ENCODE measurements around the gene LIN9.
A peak's percentile ranks its signal among the peaks of the same experiment; 100 is the strongest.
"Not testable (repeated sequence)": the region's sequence is repeated elsewhere in the genome, so short reads cannot be mapped to it uniquely, and the experiment has no call there.

LIN9 gene

DNA sequence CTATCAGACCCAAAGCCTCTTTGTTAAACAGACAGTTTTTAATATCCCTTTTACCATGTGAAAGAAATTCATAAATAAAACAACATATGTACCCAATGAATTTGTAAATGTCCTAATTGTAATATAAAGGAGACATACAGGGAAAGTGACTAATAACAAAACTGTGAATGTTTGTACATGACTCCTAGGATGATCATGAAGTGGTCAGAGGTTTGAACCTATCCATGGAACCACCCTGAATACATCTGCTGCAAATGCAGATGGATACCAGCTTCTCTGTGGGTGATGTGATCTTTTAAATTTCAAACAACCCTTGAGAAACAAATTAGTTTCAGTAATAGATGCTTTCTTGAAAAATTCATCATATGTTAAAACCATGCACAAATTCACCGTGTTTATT, 105.7 kb downstream of the LIN9 start:
- Histone ChIP-seq H3K9me3 (ENCODE audit: insufficient read depth, low read length) (no peaks in the 10 kb centered on the region), H3K9ac (ENCODE audit: insufficient read length, low read depth) (no peak overlapping the region), H3K4me3 (ENCODE audit: insufficient read length, low read depth) (no peak overlapping the region), H3K27me3 (ENCODE audit: insufficient read depth, insufficient read length) (no peaks in the 10 kb centered on the region), H3K36me3 (ENCODE audit: insufficient read depth, insufficient read length, low read length) (no peaks in the 10 kb centered on the region), H3K4me1 (ENCODE audit: insufficient read depth, insufficient read length) (no peaks in the 10 kb centered on the region)
- DNase-seq (ENCODE audit: low read depth, low spot score) = no peak
- TF ChIP-seq ZNF274 (IDR thresholded peaks at IDR 0.05; ENCODE audit: low read depth, low read length) (no peak), SUZ12 (IDR thresholded peaks at IDR 0.05; ENCODE audit: extremely low read depth, insufficient read depth, insufficient read length) (no peak), YY1 (IDR thresholded peaks at IDR 0.05; ENCODE audit: insufficient read depth, insufficient read length) (no peak)

DNA sequence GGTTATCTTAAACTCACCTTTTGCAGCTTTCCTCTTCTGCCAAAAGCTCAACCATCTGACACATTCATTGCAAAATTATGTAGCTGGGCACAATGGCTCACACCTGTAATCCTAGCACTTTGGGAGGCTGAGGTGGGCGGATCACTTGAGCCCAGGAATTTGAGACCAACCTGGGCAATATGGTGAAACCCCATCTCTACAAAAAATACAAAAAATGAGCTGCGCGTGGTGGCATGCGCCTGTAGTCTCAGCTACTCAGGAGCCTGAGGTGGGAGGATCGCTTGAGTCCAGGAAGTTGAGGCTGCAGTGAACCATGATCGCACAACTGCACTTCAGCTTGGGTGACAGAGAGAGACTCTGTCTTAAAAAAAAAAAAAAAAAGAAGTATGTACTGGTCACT, 106.3 kb downstream of the LIN9 start:
- H3K4me1 ChIP-seq (ENCODE audit: insufficient read depth, insufficient read length); H3K9me3 ChIP-seq (ENCODE audit: insufficient read depth, low read length); H3K36me3 ChIP-seq (ENCODE audit: insufficient read depth, insufficient read length, low read length); DNase-seq (ENCODE audit: low read depth, low spot score); H3K27me3 ChIP-seq (ENCODE audit: insufficient read depth, insufficient read length); H3K4me3 ChIP-seq (ENCODE audit: insufficient read length, low read depth); H3K9ac ChIP-seq (ENCODE audit: insufficient read length, low read depth): not testable (repeated sequence)

- no peak for DNase-seq (ENCODE audit: low read depth, low spot score)
- TF ChIP-seq ZNF274 (IDR thresholded peaks at IDR 0.05; ENCODE audit: low read depth, low read length) = no peak
- no peak overlapping the region for H3K9ac ChIP-seq (ENCODE audit: insufficient read length, low read depth)
- no peaks in the 10 kb centered on the region for H3K36me3 ChIP-seq (ENCODE audit: insufficient read depth, insufficient read length, low read length)
- H3K4me1 ChIP-seq (ENCODE audit: insufficient read depth, insufficient read length) = no peaks in the 10 kb centered on the region
- no peaks in the 10 kb centered on the region for H3K9me3 ChIP-seq (ENCODE audit: insufficient read depth, low read length)
- H3K27me3 ChIP-seq (ENCODE audit: insufficient read depth, insufficient read length) = no peaks in the 10 kb centered on the region
- H3K4me3 ChIP-seq (ENCODE audit: insufficient read length, low read depth) = no peak overlapping the region
Observed at GRCh38 chr1:226202246-226202645, 106.7 kb downstream of the LIN9 start.

DNA sequence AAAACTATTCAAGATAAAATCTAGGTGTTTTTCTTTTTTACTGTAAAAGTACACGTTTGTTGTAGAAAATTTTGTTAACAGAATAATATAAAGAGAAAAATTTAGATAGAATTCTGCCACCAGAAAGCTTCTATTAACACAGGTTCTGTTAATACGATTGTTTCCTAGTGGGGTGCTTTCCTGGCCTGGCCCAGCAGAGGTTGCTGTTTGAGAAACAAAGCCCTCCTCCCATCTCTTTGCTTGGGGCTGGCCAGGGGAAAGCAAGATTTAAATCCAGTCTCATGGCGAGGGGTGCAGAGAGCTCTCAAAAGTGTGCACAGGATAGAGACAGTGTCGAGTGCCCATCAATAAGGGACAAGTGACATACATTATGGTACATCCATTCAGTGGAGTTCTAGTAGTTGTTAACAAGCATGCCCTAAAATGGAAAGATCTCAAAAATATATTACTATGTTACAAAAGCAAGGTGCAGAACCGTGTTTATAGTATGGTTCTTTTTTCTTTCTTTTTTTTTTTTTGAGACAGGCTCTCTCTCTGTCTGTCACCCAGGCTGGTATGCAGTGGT, 107.9 kb downstream of the LIN9 start:
- TF ChIP-seq YY1 (IDR thresholded peaks at IDR 0.05; ENCODE audit: insufficient read depth, insufficient read length) (no peak), SUZ12 (IDR thresholded peaks at IDR 0.05; ENCODE audit: extremely low read depth, insufficient read depth, insufficient read length) (no peak), ZNF274 (IDR thresholded peaks at IDR 0.05; ENCODE audit: low read depth, low read length) (no peak)
- no peak for DNase-seq (ENCODE audit: low read depth, low spot score)

GRCh38 chr1:226199971-226200370, 109.0 kb downstream of the LIN9 start:
- H3K36me3 ChIP-seq (ENCODE audit: insufficient read depth, insufficient read length, low read length) = no peaks in the 10 kb centered on the region
- TF ChIP-seq SUZ12 (IDR thresholded peaks at IDR 0.05; ENCODE audit: extremely low read depth, insufficient read depth, insufficient read length) (no peak), YY1 (IDR thresholded peaks at IDR 0.05; ENCODE audit: insufficient read depth, insufficient read length) (no peak), ZNF274 (IDR thresholded peaks at IDR 0.05; ENCODE audit: low read depth, low read length) (no peak)
- no peaks in the 10 kb centered on the region for H3K4me1 ChIP-seq (ENCODE audit: insufficient read depth, insufficient read length)
- H3K4me3 ChIP-seq (ENCODE audit: insufficient read length, low read depth) = no peak overlapping the region
- H3K27me3 ChIP-seq (ENCODE audit: insufficient read depth, insufficient read length) = no peaks in the 10 kb centered on the region
- DNase-seq (ENCODE audit: low read depth, low spot score) = no peak
- no peak overlapping the region for H3K9ac ChIP-seq (ENCODE audit: insufficient read length, low read depth)
- H3K9me3 ChIP-seq (ENCODE audit: insufficient read depth, low read length) = no peaks in the 10 kb centered on the region

More for the DNA sequence above, 107.9 kb downstream of the LIN9 start:
- no peak overlapping the region for H3K4me3 ChIP-seq (ENCODE audit: insufficient read length, low read depth)
- no peaks in the 10 kb centered on the region for H3K36me3 ChIP-seq (ENCODE audit: insufficient read depth, insufficient read length, low read length)
- no peaks in the 10 kb centered on the region for H3K4me1 ChIP-seq (ENCODE audit: insufficient read depth, insufficient read length)
- no peaks in the 10 kb centered on the region for H3K9me3 ChIP-seq (ENCODE audit: insufficient read depth, low read length)
- H3K27me3 ChIP-seq (ENCODE audit: insufficient read depth, insufficient read length) = no peaks in the 10 kb centered on the region
- no peak overlapping the region for H3K9ac ChIP-seq (ENCODE audit: insufficient read length, low read depth)

DNA sequence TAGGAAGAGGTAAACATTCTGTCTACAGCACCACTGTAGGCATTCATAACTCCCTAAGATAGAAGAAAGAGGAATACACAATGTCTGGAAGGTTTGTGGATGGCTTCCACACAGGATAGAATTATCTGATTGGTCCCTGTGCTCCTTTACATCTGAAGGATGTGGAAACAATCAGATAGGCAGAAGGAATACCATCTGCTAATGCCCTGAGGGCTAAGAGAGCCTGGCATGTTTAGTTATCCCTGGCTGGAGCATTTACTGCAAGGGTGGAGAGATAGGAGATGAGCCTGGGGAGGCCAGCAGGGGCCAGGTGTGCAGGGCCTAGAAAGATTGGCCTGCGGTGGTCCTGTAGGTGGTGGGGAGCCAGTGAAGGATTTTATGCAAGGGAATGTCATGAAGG, 113.8 kb downstream of the LIN9 start:
- TF ChIP-seq SUZ12 (IDR thresholded peaks at IDR 0.05; ENCODE audit: extremely low read depth, insufficient read depth, insufficient read length) (no peak), ZNF274 (IDR thresholded peaks at IDR 0.05; ENCODE audit: low read depth, low read length) (no peak), YY1 (IDR thresholded peaks at IDR 0.05; ENCODE audit: insufficient read depth, insufficient read length) (no peak)
- H3K4me3 ChIP-seq (ENCODE audit: insufficient read length, low read depth) = no peak overlapping the region
- no peak overlapping the region for H3K9ac ChIP-seq (ENCODE audit: insufficient read length, low read depth)
- DNase-seq (ENCODE audit: low read depth, low spot score) = no peak
- H3K4me1 ChIP-seq (ENCODE audit: insufficient read depth, insufficient read length) = no peaks in the 10 kb centered on the region
- no peaks in the 10 kb centered on the region for H3K36me3 ChIP-seq (ENCODE audit: insufficient read depth, insufficient read length, low read length)
- no peaks in the 10 kb centered on the region for H3K9me3 ChIP-seq (ENCODE audit: insufficient read depth, low read length)
- H3K27me3 ChIP-seq (ENCODE audit: insufficient read depth, insufficient read length) = no peaks in the 10 kb centered on the region

- Histone ChIP-seq H3K27me3 (ENCODE audit: insufficient read depth, insufficient read length) (no peaks in the 10 kb centered on the region), H3K9ac (ENCODE audit: insufficient read length, low read depth) (peak overlapping the region; percentile 99), H3K4me1 (ENCODE audit: insufficient read depth, insufficient read length) (peaks cover 2% of the 10 kb centered on the region), H3K4me3 (ENCODE audit: insufficient read length, low read depth) (peak overlapping the region; percentile 95), H3K36me3 (ENCODE audit: insufficient read depth, insufficient read length, low read length) (peaks cover 15% of the 10 kb centered on the region), H3K9me3 (ENCODE audit: insufficient read depth, low read length) (no peaks in the 10 kb centered on the region)
- DNase-seq (ENCODE audit: low read depth, low spot score) = no peak
- TF ChIP-seq SUZ12 (IDR thresholded peaks at IDR 0.05; ENCODE audit: extremely low read depth, insufficient read depth, insufficient read length) (no peak), ZNF274 (IDR thresholded peaks at IDR 0.05; ENCODE audit: low read depth, low read length) (no peak), YY1 (IDR thresholded peaks at IDR 0.05; ENCODE audit: insufficient read depth, insufficient read length) (no peak)
Observed at GRCh38 chr1:226187380-226187779, 121.6 kb downstream of the LIN9 start.

- H3K36me3 ChIP-seq (ENCODE audit: insufficient read depth, insufficient read length, low read length) = peaks cover 19% of the 10 kb centered on the region
- H3K9me3 ChIP-seq (ENCODE audit: insufficient read depth, low read length) = no peaks in the 10 kb centered on the region
- peak overlapping the region; percentile 99 for H3K9ac ChIP-seq (ENCODE audit: insufficient read length, low read depth)
- H3K4me3 ChIP-seq (ENCODE audit: insufficient read length, low read depth) = peak overlapping the region; percentile 95
- H3K27me3 ChIP-seq (ENCODE audit: insufficient read depth, insufficient read length) = no peaks in the 10 kb centered on the region
- DNase-seq (ENCODE audit: low read depth, low spot score) = no peak
- TF ChIP-seq SUZ12 (IDR thresholded peaks at IDR 0.05; ENCODE audit: extremely low read depth, insufficient read depth, insufficient read length) = no peak
- TF ChIP-seq YY1 (IDR thresholded peaks at IDR 0.05; ENCODE audit: insufficient read depth, insufficient read length) = no peak
- TF ChIP-seq ZNF274 (IDR thresholded peaks at IDR 0.05; ENCODE audit: low read depth, low read length) = no peak
- peaks cover 3% of the 10 kb centered on the region for H3K4me1 ChIP-seq (ENCODE audit: insufficient read depth, insufficient read length)
Observed at GRCh38 chr1:226187019-226187322, 122.0 kb downstream of the LIN9 start.

Measured in NT2/D1 (cell line).